ENCODE results near the gene POLE3.
"Not testable (repeated sequence)": the region's sequence is repeated elsewhere in the genome, so short reads cannot be mapped to it uniquely, and the experiment has no call there.

Gene POLE3

GRCh38 chr9:113375057-113376023 lies 35.1 kb downstream of the POLE3 start:
- DNase-seq, result no peak

DNA sequence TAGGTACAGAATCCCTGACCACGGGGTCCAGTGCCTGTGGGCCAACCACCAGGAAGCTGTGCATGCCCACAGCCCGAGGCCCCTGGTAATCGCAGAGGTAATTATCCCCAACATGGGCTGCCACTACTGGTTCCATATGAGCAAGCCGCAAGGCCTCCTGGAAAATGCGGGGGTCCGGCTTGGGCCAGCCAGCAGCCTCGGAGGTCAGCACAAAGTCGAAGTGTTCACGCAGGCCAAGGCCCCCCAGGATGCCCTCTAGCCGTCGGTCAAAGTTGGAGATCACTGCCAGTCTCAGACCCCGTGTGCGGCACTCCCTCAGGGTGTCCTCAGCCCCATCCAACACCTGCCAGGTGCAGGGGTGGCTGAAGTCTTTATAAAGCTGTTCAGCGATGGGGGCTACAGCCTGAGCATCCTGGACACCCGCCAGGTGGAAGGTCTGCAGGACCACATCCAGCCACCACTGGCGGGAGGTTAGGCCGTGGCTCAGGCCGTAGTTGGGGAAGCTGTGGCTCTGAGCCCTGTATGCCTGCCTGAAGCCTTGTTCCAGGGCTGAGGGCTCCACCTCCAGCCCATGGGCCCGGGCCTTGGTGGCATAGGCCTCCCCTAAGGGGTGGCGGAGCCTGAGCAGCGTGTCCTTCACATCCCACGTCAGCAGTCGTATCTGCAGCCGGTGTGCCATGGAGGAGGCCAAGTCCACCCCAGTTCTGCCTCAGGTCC lies 36.6 kb downstream of the POLE3 start:
- no peak for DNase-seq

DNA sequence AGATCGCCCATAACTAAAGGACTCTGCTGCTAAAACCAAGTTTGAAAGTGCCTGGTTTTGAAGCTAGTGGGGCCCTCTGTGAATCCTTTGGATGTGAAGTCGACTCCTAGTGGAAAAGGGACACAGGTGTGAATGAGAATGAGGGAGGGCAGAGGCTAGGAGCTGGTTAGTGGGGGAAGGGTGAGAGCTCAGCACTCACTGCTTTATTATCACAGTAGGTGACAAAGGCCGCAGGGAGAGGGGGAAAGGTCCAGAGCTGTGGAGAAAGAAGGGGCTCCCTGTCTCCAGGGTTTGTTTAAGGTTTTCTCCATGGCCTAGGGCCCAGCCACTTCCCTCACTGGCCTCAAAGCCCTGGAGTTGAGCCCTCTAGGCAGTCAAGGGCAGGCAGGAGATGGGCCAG lies 37.2 kb downstream of the POLE3 start:
- DNase-seq, result no peak

DNA sequence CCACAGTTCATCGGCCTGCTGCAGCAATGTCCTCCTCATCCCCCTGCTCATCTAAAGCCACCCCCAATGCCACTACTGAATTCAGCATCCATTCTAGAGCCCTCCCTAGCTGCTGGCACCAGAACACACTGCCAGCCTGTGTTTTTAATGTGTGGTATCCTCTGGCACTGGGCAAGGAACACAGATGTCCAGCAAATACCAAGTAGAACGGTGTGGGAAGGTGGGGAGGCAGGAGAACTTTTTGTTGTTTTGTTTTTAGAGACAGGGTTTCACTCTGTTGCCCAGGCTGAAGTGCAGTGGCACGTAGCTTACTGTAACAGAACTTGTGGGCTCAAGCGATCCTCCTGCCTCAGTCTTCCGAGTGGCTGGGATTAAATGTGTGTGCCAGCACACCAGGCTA lies 38.4 kb downstream of the POLE3 start:
- no peak for DNase-seq

DNA sequence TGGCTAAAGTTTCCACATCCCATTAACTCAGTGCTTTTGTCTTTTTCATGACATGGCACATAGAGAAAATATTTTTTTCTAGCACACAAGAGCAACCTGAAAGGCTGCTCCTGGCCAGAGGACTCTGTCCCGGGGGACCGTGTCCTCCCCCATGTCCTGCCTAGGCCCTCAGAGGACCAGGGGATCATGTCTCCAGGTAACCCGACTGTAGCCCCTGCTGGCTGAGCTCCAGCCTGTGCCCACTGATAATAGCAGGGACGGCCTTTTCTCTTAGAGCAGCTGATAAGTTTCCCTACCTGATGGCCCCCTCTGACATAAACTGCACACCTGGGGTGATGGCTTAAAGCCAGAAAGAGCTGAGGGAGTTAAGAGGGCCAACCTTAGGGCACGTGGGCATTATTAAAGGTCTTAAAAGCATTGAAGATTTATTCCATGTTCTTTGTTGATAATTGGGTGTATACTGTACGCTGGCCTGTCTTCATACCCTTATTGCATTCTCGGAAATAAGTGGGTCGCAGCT lies 39.6 kb downstream of the POLE3 start:
- DNase-seq, result no peak

GRCh38 chr9:113369855-113370140 lies 40.7 kb downstream of the POLE3 start:
- no peak for DNase-seq

GRCh38 chr9:113368982-113369854 lies 41.3 kb downstream of the POLE3 start:
- no peak for DNase-seq

DNA sequence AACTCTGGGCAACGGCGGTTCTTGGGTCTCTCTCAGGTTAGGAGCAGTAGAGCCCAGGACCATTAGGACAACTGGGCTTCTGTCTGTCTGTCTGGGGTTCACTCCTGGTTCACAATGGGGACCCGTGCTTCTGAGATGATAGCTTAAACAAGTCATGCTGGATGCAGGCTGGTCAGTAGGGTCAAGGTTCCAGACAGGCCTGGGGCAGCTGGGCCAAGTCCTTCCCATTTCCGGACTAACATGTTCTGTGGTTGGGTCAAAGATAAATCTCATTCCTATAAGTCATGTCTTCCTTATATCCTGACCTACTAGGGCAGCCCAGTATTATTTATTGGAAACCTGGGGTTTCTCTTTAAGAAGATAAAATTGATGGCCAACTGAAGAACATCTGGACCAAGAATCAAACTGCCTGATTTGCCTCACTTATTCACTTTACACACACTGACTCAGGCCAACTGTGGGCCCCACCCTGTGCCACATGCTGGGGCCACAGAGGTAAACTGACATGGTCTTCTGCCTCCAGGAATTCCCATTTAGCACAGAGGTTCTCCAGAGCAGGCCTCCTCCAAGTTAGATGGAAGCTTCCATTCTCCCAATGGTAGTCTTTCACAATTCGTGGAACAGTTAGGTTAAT lies 42.0 kb downstream of the POLE3 start:
- no peak for DNase-seq

GRCh38 chr9:113365652-113366051 lies 44.8 kb downstream of the POLE3 start:
- not testable (repeated sequence) for DNase-seq

DNA sequence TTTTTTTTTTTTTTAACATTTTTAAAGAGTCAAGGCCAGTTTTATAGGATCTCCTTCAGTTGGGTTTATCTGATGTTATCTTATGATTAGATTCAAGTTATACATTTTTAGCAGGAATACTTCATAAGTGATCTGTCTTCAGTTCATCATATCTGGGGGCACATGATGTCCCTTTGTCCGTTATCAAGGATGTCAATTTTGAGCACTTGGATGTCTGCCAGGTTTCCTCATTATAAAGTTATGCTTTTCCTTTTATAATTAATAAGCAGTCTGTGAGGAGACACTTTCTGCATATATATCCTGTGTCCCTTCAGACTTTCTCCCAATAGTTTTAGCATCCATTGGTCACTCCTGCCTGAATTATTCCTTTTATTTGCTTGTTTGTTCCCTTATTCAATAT lies 45.5 kb downstream of the POLE3 start:
- no peak for DNase-seq

GRCh38 chr9:113363336-113363735 lies 47.1 kb downstream of the POLE3 start:
- no peak for DNase-seq

DNA sequence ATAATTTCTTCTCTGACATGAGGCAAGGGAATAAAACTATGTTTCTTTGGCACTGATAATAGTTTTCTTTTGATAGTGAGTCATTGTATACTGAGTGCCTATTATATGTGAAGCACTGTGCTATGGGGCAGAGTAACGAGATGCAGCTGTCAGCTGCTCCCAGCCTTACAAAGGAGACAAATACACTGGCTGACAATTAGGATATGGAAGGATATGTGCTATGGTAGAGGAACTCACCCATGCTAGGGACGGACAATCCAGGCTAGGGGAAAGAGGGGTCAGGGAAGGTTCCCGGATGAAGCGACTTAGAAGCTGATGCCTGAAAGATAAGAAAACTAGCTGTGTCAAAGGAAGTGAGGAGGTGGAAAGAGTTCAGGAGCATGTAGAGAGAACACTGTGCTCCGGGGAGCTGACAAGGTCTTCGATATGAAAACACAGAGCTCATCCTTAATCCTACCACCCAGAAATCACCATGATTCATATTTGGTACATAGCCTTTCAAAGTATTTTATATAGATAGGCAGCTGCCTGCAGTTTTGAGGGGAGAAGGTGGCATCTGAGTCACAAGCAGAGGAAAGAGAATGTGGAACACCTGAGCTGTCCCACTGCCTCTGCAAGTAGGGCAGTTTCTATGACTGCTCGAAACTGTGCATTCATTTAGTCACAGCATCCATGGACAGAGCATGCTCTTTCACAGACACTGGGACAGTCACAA lies 49.0 kb downstream of the POLE3 start:
- no peak for DNase-seq

GRCh38 chr9:113360242-113360842 lies 50.1 kb downstream of the POLE3 start:
- DNase-seq, result no peak

- no peak for DNase-seq
Observed at GRCh38 chr9:113359385-113359784, 51.1 kb downstream of the POLE3 start.

Data from activated CD8-positive, alpha-beta memory T cell treated with anti-CD3 and anti-CD28 coated beads, Interleukin-2, amount 50 U/mL, for 4 hours (primary cell).